GM12891 (cell line): ENCODE data around the gene ADRA2B.

Experiments used
- POLR2A ChIP-seq: IDR thresholded peaks from 2 replicates; pipeline ENCODE4 v1.6.1; 2011; ENCODE audit warnings: low read depth, low read length, control low read depth
- POLR2AphosphoS5 ChIP-seq: IDR thresholded peaks from 2 replicates; pipeline ENCODE4 v1.6.1; 2011; ENCODE audit warnings: low read depth, low read length, control low read depth
- SPI1 ChIP-seq: IDR thresholded peaks from 2 replicates; pipeline ENCODE4 v1.6.1; 2011; ENCODE audit warnings: low read depth, low read length, control low read depth
- TAF1 ChIP-seq: IDR thresholded peaks from 2 replicates; pipeline ENCODE4 v1.6.1; 2011; ENCODE audit warnings: low read depth, low read length, control low read depth

GRCh38 chr2:96144481-96145035 lies 28.2 kb upstream of the ADRA2B start:
- TF ChIP-seq POLR2A (no peak; the same call in 1 of the 2 replicates), POLR2AphosphoS5 (no peak), TAF1 (no peak), SPI1 (no peak)
